Peyer's patch (tissue), 4 donors: ENCODE results near the gene LEF1.

Experiments used
- CTCF ChIP-seq, 6 experiments: fragments of 450-650 bp in 4 of 6; fragments of 200-600 bp in 2 of 6; sonication (generic) in 1 of 6; IDR thresholded peaks; one replicate each; pipeline ENCODE4 v1.5.1; 2017 to 2019; ENCODE audit warnings: antibody characterized with exemption in 6 of 6, mild to moderate bottlenecking in 3 of 6, moderate library complexity in 1 of 6
- POLR2A ChIP-seq, 2 donors: fragments of 450-650 bp; IDR thresholded peaks; one replicate each; pipeline ENCODE4 v1.5.1; 2017; ENCODE audit warnings: antibody characterized with exemption in 2 of 2, mild to moderate bottlenecking in 2 of 2, moderate library complexity in 2 of 2

GRCh38 chr4:108203377-108203776 is 34.6 kb upstream of the LEF1 start:
- TF ChIP-seq POLR2A (IDR thresholded peaks at IDR 0.05) (no peak), CTCF (IDR thresholded peaks at IDR 0.05) (no peak)
